ENCODE measurements around the gene SOAT2. TPM values are rescaled to one million over a fixed set of nuclear protein-coding genes. Genes with fewer than 3 reads are reported as not detected.

SOAT2 gene
- total RNA-seq (under 1 TPM in 4 of 5 experiments, not detected in 1; 0.35 to 0.69 (median 0.51) TPM), polyA plus RNA-seq (under 1 TPM in 1 of 2 donors, not detected in 1; 0.31 TPM), total RNA-seq (0.54 reads per million)

DNA sequence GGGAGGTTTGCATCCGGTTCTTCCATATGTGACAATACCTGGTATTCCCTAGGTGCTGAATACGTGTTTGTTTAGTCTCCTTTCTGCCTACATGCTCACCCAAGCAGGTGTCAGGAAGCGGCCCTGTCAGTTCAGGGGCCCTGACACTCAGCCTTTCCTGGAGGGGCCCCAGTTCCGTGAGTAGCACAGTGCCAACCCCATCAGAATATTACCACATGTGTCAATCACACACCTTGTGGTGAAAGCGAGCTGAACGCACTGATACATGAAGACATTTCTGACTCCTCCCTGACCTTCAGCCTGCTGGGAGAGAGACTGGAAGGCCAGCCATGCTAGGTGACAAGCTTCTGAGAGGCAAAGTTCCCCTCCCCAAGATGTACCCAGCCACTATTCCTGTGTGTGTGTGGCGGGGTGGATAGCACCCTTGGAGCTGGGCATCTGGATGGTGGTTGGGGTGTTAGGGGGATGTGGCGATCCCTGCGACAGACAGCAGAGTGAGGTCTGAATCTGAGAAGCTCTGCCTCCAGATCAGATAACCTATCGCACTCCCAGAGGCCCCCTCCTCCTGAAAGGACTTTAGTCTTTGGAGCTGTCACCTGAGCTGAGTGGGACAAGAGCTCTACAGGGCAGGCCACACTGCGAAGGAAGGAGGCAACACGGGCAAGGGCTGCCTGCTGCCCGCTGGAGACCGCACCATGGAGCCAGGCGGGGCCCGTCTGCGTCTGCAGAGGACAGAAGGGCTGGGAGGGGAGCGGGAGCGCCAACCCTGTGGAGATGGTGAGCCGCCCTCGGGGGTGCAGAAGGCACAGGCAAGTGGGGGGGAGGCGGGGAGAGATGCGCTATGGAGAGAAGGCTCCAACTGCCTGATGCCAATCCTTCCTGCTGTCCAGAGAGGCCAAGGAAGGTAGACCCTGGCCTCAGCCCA lies at the start of gene SOAT2:
Gene SOAT2, plus strand, starts transcription at position 604 of the 925 bp plus-strand sequence. Its CDS starts 92 bp downstream, at position 696.
- intact Hi-C loops (cut with micrococcal nuclease): loop anchor here in 1 of 2 donors (1.0 kb wide), 1 partner anchor 37 kb away; no protein-coding TSS in a partner anchor
- Mint-ChIP-seq H3K27me3 (peaks cover 0 to 13% (median 0%) of the 10 kb centered on the region in 5 donors), H3K36me3 (no peaks in the 10 kb centered on the region), H3K4me3 (peak within 1 kb of the TSS; percentile 26 to 77 (median 63)), H3K27ac (peak within 1 kb of the TSS; percentile 38 to 90 (median 67)), H3K4me1 (peaks cover 33 to 46% (median 41%) of the 10 kb centered on the region in 7 donors), H3K9me3 (no peaks in the 10 kb centered on the region)
- ChIA-PET CTCF (interaction anchor here (0.6 to 4.6 kb wide), 12 partner anchors 9 to 94 kb away, joined by 3 to 42 read pairs (median 4); no protein-coding TSS in a partner anchor), POLR2A (interaction anchor here (0.7 to 3.7 kb wide), 7 partner anchors 18 to 97 kb away, joined by 3 to 25 read pairs (median 3); partner anchors contain the start of genes EIF4B and SPRYD3)
- no peak within 1 kb of the TSS for H3K4me3 ChIP-seq (ENCODE audit: low read length)
- H3K27me3 ChIP-seq (ENCODE audit: control insufficient read depth in 2 of 2, insufficient read depth in 2 of 2, low read length in 2 of 2): no peaks in the 10 kb centered on the region
- H3K36me3 ChIP-seq (ENCODE audit: control insufficient read depth in 2 of 3, insufficient read depth in 3 of 3, low read length in 3 of 3): no peaks in the 10 kb centered on the region
- H3K27ac ChIP-seq (ENCODE audit: low read depth, low read length): peak within 1 kb of the TSS; percentile 7
- H3K9me3 ChIP-seq (ENCODE audit: control insufficient read depth in 2 of 3, low read length in 3 of 3): no peaks in the 10 kb centered on the region
- ATAC-seq: peak; percentile 49
- H3K4me1 ChIP-seq (ENCODE audit: control insufficient read depth in 2 of 2, insufficient read depth in 2 of 2, low read length in 2 of 2): peaks cover 36 to 43% of the 10 kb centered on the region in 2 donors
- peak in 7 of 9 donors; percentile 32 to 49 (median 40) for DNase-seq

DNA sequence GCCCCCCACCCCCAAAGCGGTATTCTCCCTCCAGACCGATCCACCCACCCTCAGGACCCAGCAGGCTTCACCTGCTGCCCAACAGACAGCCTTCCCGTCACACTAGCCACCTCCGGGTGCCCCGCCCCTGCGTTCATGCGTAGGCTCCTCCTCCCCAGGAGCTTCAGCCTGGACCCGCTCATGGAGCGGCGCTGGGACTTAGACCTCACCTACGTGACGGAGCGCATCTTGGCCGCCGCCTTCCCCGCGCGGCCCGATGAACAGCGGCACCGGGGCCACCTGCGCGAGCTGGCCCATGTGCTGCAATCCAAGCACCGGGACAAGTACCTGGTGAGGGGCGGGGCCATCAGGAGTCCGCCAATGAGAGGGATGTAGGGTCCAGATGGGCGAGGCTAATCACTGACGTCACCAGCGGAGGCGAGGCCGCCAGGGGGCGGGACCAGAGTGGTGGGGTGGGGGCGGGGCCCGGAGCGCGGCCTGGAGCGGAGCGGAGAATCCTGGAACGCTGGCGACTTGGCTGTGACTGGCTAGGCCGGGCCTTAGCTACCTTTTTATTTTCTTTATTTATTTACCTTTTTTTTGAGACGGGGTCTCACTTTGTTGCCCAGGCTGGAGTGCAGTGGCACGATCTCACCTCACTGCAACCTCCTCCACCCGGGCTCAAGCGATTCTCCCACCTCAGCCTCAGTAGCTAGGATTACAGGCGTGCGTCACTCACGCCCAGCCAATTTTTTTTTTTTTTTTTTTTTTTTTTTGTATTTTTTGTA lies 49.0 kb upstream of the SOAT2 start:
- peak overlapping the region; percentile 95 for H3K4me3 ChIP-seq (ENCODE audit: low read length)
- Mint-ChIP-seq H3K27ac (peak overlapping the region; percentile 83 to 96 (median 92)), H3K4me1 (peaks cover 8 to 14% (median 11%) of the 10 kb centered on the region in 7 donors), H3K9me3 (no peaks in the 10 kb centered on the region), H3K27me3 (no peaks in the 10 kb centered on the region), H3K36me3 (no peaks in the 10 kb centered on the region), H3K4me3 (peak overlapping the region; percentile 89 to 97 (median 94))
- no peaks in the 10 kb centered on the region for H3K36me3 ChIP-seq (ENCODE audit: control insufficient read depth in 2 of 3, insufficient read depth in 3 of 3, low read length in 3 of 3)
- H3K9me3 ChIP-seq (ENCODE audit: control insufficient read depth in 2 of 3, low read length in 3 of 3): no peaks in the 10 kb centered on the region
- H3K27ac ChIP-seq (ENCODE audit: low read depth, low read length): peak overlapping the region; percentile 71
- ATAC-seq: peak; percentile 98
- ChIA-PET CTCF (interaction anchor here (0.8 to 3.9 kb wide), 3 partner anchors 8 to 45 kb away, joined by 3 to 20 read pairs (median 17); no protein-coding TSS in a partner anchor), POLR2A (interaction anchor here (0.7 to 2.4 kb wide), 8 partner anchors 9 to 144 kb away, joined by 3 to 16 read pairs (median 4); partner anchors contain the start of genes EIF4B, IGFBP6 and SPRYD3)
- intact Hi-C loops (cut with micrococcal nuclease): loop anchor here (1.0 to 10.0 kb wide), 7 partner anchors 12 to 451 kb away; partner anchors contain the start of genes EIF4B (in 2 of the 2), SPRYD3 (in 2 of the 2), IGFBP6 (in 1 of the 2) and MYG1 (in 1 of the 2)
- peaks cover 6 to 9% of the 10 kb centered on the region in 2 donors for H3K4me1 ChIP-seq (ENCODE audit: control insufficient read depth in 2 of 2, insufficient read depth in 2 of 2, low read length in 2 of 2)
- peak; percentile 85 to 94 (median 93) for DNase-seq
- no peaks in the 10 kb centered on the region for H3K27me3 ChIP-seq (ENCODE audit: control insufficient read depth in 2 of 2, insufficient read depth in 2 of 2, low read length in 2 of 2)

- ChIA-PET POLR2A (interaction anchor here (0.9 to 1.8 kb wide), 3 partner anchors 8 to 50 kb away, joined by 3 to 6 read pairs (median 4); partner anchors contain the start of genes EIF4B and IGFBP6), CTCF (interaction anchor here (0.8 to 3.9 kb wide), 5 partner anchors 10 to 213 kb away, joined by 3 to 20 read pairs (median 3); partner anchors contain the start of gene SOAT2)
- ATAC-seq (no peak), DNase-seq (no peak)
- no peaks in the 10 kb centered on the region for H3K36me3 ChIP-seq (ENCODE audit: control insufficient read depth in 2 of 3, insufficient read depth in 3 of 3, low read length in 3 of 3)
- no peaks in the 10 kb centered on the region for H3K27me3 ChIP-seq (ENCODE audit: control insufficient read depth in 2 of 2, insufficient read depth in 2 of 2, low read length in 2 of 2)
- H3K4me1 ChIP-seq (ENCODE audit: control insufficient read depth in 2 of 2, insufficient read depth in 2 of 2, low read length in 2 of 2): peaks cover 6 to 9% of the 10 kb centered on the region in 2 donors
- Mint-ChIP-seq H3K9me3 (no peaks in the 10 kb centered on the region), H3K27me3 (no peaks in the 10 kb centered on the region), H3K4me1 (peaks cover 8 to 14% (median 11%) of the 10 kb centered on the region in 7 donors), H3K27ac (peak overlapping the region in 3 of 9 donors; percentile 8 to 48 (median 38)), H3K36me3 (no peaks in the 10 kb centered on the region), H3K4me3 (peak overlapping the region in 6 of 10 donors; percentile 30 to 74 (median 54))
- no peaks in the 10 kb centered on the region for H3K9me3 ChIP-seq (ENCODE audit: control insufficient read depth in 2 of 3, low read length in 3 of 3)
- H3K4me3 ChIP-seq (ENCODE audit: low read length): no peak overlapping the region
- H3K27ac ChIP-seq (ENCODE audit: low read depth, low read length): no peak overlapping the region
- intact Hi-C loops (cut with micrococcal nuclease): loop anchor here in 1 of 2 donors (10.0 kb wide), 1 partner anchor 449 kb away; the partner anchor contains the start of genes NPFF and TARBP2
These were observed 47.6 kb upstream of the SOAT2 start for GRCh38 chr12:53055471-53056266.

GRCh38 chr12:53056296-53056695 lies 47.0 kb upstream of the SOAT2 start:
- Mint-ChIP-seq H3K27ac (no peak overlapping the region), H3K36me3 (no peaks in the 10 kb centered on the region), H3K9me3 (no peaks in the 10 kb centered on the region), H3K27me3 (no peaks in the 10 kb centered on the region), H3K4me1 (peaks cover 8 to 16% (median 11%) of the 10 kb centered on the region in 7 donors), H3K4me3 (no peak overlapping the region)
- Histone ChIP-seq H3K4me1 (ENCODE audit: control insufficient read depth in 2 of 2, insufficient read depth in 2 of 2, low read length in 2 of 2) (peaks cover 6 to 9% of the 10 kb centered on the region in 2 donors), H3K4me3 (ENCODE audit: low read length) (no peak overlapping the region), H3K27ac (ENCODE audit: low read depth, low read length) (no peak overlapping the region), H3K27me3 (ENCODE audit: control insufficient read depth in 2 of 2, insufficient read depth in 2 of 2, low read length in 2 of 2) (no peaks in the 10 kb centered on the region), H3K36me3 (ENCODE audit: control insufficient read depth in 2 of 3, insufficient read depth in 3 of 3, low read length in 3 of 3) (no peaks in the 10 kb centered on the region), H3K9me3 (ENCODE audit: control insufficient read depth in 2 of 3, low read length in 3 of 3) (no peaks in the 10 kb centered on the region)
- CTCF ChIA-PET: interaction anchor here (1.1 to 3.9 kb wide), 4 partner anchors 10 to 47 kb away, joined by 3 to 20 read pairs (median 10); partner anchors contain the start of gene SOAT2
- POLR2A ChIA-PET: interaction anchor here (1.8 kb wide), 1 partner anchor 10 kb away, joined by 4 read pairs; no protein-coding TSS in a partner anchor
- DNase-seq (no peak), ATAC-seq (no peak)
- intact Hi-C loops (cut with micrococcal nuclease): loop anchor here in 1 of 2 donors (10.0 kb wide), 1 partner anchor 449 kb away; the partner anchor contains the start of genes NPFF and TARBP2

GRCh38 chr12:53056901-53057300 lies 46.4 kb upstream of the SOAT2 start:
- DNase-seq (no peak), ATAC-seq (no peak)
- intact Hi-C loops (cut with micrococcal nuclease): loop anchor here in 1 of 2 donors (10.0 kb wide), 1 partner anchor 448 kb away; the partner anchor contains the start of genes NPFF and TARBP2
- H3K36me3 Mint-ChIP-seq: no peaks in the 10 kb centered on the region
- Histone ChIP-seq H3K27ac (ENCODE audit: low read depth, low read length) (no peak overlapping the region), H3K27me3 (ENCODE audit: control insufficient read depth in 2 of 2, insufficient read depth in 2 of 2, low read length in 2 of 2) (no peaks in the 10 kb centered on the region), H3K36me3 (ENCODE audit: control insufficient read depth in 2 of 3, insufficient read depth in 3 of 3, low read length in 3 of 3) (no peaks in the 10 kb centered on the region), H3K4me3 (ENCODE audit: low read length) (no peak overlapping the region), H3K4me1 (ENCODE audit: control insufficient read depth in 2 of 2, insufficient read depth in 2 of 2, low read length in 2 of 2) (peaks cover 6 to 9% of the 10 kb centered on the region in 2 donors), H3K9me3 (ENCODE audit: control insufficient read depth in 2 of 3, low read length in 3 of 3) (no peaks in the 10 kb centered on the region)
- H3K27ac Mint-ChIP-seq: peak overlapping the region in 1 of 9 donors; percentile 1
- H3K4me3 Mint-ChIP-seq: no peak overlapping the region
- POLR2A ChIA-PET: interaction anchor here (1.8 kb wide), 1 partner anchor 9 kb away, joined by 4 read pairs; no protein-coding TSS in a partner anchor
- peaks cover 8 to 17% (median 11%) of the 10 kb centered on the region in 7 donors for H3K4me1 Mint-ChIP-seq
- H3K9me3 Mint-ChIP-seq: no peaks in the 10 kb centered on the region
- CTCF ChIA-PET: interaction anchor here (1.1 to 1.3 kb wide), 2 partner anchors 10 to 46 kb away, joined by 3 read pairs; partner anchors contain the start of gene SOAT2
- H3K27me3 Mint-ChIP-seq: no peaks in the 10 kb centered on the region

All from naive thymus-derived CD4-positive, alpha-beta T cell (primary cell).